GM23338 (cell line): Measurements from ENCODE around the gene CHD1.

Source experiments
- CREB1 ChIP-seq: fragments of 250-450 bp; sonication (Bioruptor Pico); IDR thresholded peaks from 2 replicates; pipeline ENCODE4 v1.5.0; 2020; ENCODE audit warnings: low read depth, mild to moderate bottlenecking, moderate library complexity
- EZH2 ChIP-seq: fragments of 200-600 bp; sonication (generic); IDR thresholded peaks from one replicate; pipeline ENCODE4 v1.8.0; 2017; ENCODE audit warnings: antibody characterized with exemption, mild to moderate bottlenecking, low read depth; ENCODE audit not compliant: unreplicated experiment
- EZH2phosphoT487 ChIP-seq: fragments of 200-600 bp; sonication (generic); IDR thresholded peaks from one replicate; pipeline ENCODE4 v1.8.1; 2018; ENCODE audit warnings: antibody characterized with exemption; ENCODE audit not compliant: unreplicated experiment
- JUNB ChIP-seq: IDR thresholded peaks from one replicate; pipeline ENCODE4 v1.6.1; 2016; ENCODE audit warnings: antibody characterized with exemption; ENCODE audit not compliant: unreplicated experiment
- POLR2AphosphoS5 ChIP-seq: IDR thresholded peaks from 2 replicates; pipeline ENCODE4 v1.6.1; 2016; ENCODE audit warnings: antibody characterized with exemption, low read depth
- TF ChIP-seq, protein P1 (sequence below): IDR thresholded peaks from one replicate; pipeline ENCODE4 v1.6.1; 2018; ENCODE audit warnings: antibody characterized with exemption; ENCODE audit not compliant: unreplicated experiment
- TF ChIP-seq, protein P2 (sequence below), 2 experiments: fragments of 200-600 bp in 1 of 2; sonication (generic) in 1 of 2; conservative IDR thresholded peaks; 2 replicates each; pipeline versions ENCODE4 v1.5.1 to v1.6.1; 2016 to 2017; ENCODE audit warnings: antibody characterized with exemption in 2 of 2, low read depth in 2 of 2, mild to moderate bottlenecking in 2 of 2, moderate library complexity in 1 of 2
- TF ChIP-seq, protein P3 (sequence below): IDR thresholded peaks from 2 replicates; pipeline ENCODE4 v1.6.1; 2016; ENCODE audit warnings: antibody characterized with exemption
- TF ChIP-seq, protein P4 (sequence below): fragments of 250-450 bp; sonication (Bioruptor Pico); IDR thresholded peaks from 2 replicates; pipeline ENCODE4 v1.5.0; 2020; ENCODE audit warnings: mild to moderate bottlenecking, moderate library complexity

DNA sequence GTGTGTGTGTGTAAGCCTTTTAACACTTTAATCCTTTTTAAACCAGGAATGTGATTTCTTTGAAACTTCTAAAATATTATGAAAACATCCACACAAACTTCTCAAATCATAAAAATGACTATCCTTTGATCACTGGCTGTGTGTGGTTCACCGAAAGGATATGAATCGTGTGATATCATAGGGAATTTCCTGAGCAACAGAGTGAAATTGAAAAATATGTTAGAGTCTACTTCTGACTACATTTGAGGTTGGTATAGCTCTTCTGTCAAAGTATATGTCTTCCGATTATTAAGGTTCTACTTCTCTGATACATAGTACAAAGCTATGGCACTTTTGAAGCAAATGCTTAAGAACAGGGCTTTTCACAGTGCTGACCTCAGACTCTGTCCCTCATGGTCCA, 115.1 kb downstream of the CHD1 start:
- TF ChIP-seq EZH2 (no peak), POLR2AphosphoS5 (no peak), EZH2phosphoT487 (no peak), CREB1 (CRISPR knock-in tag) (no peak), JUNB (no peak)
- TF ChIP-seq, protein P1, sequence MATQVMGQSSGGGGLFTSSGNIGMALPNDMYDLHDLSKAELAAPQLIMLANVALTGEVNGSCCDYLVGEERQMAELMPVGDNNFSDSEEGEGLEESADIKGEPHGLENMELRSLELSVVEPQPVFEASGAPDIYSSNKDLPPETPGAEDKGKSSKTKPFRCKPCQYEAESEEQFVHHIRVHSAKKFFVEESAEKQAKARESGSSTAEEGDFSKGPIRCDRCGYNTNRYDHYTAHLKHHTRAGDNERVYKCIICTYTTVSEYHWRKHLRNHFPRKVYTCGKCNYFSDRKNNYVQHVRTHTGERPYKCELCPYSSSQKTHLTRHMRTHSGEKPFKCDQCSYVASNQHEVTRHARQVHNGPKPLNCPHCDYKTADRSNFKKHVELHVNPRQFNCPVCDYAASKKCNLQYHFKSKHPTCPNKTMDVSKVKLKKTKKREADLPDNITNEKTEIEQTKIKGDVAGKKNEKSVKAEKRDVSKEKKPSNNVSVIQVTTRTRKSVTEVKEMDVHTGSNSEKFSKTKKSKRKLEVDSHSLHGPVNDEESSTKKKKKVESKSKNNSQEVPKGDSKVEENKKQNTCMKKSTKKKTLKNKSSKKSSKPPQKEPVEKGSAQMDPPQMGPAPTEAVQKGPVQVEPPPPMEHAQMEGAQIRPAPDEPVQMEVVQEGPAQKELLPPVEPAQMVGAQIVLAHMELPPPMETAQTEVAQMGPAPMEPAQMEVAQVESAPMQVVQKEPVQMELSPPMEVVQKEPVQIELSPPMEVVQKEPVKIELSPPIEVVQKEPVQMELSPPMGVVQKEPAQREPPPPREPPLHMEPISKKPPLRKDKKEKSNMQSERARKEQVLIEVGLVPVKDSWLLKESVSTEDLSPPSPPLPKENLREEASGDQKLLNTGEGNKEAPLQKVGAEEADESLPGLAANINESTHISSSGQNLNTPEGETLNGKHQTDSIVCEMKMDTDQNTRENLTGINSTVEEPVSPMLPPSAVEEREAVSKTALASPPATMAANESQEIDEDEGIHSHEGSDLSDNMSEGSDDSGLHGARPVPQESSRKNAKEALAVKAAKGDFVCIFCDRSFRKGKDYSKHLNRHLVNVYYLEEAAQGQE: no peak
- TF ChIP-seq, protein P2, sequence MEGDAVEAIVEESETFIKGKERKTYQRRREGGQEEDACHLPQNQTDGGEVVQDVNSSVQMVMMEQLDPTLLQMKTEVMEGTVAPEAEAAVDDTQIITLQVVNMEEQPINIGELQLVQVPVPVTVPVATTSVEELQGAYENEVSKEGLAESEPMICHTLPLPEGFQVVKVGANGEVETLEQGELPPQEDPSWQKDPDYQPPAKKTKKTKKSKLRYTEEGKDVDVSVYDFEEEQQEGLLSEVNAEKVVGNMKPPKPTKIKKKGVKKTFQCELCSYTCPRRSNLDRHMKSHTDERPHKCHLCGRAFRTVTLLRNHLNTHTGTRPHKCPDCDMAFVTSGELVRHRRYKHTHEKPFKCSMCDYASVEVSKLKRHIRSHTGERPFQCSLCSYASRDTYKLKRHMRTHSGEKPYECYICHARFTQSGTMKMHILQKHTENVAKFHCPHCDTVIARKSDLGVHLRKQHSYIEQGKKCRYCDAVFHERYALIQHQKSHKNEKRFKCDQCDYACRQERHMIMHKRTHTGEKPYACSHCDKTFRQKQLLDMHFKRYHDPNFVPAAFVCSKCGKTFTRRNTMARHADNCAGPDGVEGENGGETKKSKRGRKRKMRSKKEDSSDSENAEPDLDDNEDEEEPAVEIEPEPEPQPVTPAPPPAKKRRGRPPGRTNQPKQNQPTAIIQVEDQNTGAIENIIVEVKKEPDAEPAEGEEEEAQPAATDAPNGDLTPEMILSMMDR (conservative IDR thresholded peaks at IDR 0.05; ENCODE audit: low read depth in 2 of 2): no peak
- TF ChIP-seq, protein P3, sequence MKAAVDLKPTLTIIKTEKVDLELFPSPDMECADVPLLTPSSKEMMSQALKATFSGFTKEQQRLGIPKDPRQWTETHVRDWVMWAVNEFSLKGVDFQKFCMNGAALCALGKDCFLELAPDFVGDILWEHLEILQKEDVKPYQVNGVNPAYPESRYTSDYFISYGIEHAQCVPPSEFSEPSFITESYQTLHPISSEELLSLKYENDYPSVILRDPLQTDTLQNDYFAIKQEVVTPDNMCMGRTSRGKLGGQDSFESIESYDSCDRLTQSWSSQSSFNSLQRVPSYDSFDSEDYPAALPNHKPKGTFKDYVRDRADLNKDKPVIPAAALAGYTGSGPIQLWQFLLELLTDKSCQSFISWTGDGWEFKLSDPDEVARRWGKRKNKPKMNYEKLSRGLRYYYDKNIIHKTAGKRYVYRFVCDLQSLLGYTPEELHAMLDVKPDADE: no peak
- TF ChIP-seq, protein P4, sequence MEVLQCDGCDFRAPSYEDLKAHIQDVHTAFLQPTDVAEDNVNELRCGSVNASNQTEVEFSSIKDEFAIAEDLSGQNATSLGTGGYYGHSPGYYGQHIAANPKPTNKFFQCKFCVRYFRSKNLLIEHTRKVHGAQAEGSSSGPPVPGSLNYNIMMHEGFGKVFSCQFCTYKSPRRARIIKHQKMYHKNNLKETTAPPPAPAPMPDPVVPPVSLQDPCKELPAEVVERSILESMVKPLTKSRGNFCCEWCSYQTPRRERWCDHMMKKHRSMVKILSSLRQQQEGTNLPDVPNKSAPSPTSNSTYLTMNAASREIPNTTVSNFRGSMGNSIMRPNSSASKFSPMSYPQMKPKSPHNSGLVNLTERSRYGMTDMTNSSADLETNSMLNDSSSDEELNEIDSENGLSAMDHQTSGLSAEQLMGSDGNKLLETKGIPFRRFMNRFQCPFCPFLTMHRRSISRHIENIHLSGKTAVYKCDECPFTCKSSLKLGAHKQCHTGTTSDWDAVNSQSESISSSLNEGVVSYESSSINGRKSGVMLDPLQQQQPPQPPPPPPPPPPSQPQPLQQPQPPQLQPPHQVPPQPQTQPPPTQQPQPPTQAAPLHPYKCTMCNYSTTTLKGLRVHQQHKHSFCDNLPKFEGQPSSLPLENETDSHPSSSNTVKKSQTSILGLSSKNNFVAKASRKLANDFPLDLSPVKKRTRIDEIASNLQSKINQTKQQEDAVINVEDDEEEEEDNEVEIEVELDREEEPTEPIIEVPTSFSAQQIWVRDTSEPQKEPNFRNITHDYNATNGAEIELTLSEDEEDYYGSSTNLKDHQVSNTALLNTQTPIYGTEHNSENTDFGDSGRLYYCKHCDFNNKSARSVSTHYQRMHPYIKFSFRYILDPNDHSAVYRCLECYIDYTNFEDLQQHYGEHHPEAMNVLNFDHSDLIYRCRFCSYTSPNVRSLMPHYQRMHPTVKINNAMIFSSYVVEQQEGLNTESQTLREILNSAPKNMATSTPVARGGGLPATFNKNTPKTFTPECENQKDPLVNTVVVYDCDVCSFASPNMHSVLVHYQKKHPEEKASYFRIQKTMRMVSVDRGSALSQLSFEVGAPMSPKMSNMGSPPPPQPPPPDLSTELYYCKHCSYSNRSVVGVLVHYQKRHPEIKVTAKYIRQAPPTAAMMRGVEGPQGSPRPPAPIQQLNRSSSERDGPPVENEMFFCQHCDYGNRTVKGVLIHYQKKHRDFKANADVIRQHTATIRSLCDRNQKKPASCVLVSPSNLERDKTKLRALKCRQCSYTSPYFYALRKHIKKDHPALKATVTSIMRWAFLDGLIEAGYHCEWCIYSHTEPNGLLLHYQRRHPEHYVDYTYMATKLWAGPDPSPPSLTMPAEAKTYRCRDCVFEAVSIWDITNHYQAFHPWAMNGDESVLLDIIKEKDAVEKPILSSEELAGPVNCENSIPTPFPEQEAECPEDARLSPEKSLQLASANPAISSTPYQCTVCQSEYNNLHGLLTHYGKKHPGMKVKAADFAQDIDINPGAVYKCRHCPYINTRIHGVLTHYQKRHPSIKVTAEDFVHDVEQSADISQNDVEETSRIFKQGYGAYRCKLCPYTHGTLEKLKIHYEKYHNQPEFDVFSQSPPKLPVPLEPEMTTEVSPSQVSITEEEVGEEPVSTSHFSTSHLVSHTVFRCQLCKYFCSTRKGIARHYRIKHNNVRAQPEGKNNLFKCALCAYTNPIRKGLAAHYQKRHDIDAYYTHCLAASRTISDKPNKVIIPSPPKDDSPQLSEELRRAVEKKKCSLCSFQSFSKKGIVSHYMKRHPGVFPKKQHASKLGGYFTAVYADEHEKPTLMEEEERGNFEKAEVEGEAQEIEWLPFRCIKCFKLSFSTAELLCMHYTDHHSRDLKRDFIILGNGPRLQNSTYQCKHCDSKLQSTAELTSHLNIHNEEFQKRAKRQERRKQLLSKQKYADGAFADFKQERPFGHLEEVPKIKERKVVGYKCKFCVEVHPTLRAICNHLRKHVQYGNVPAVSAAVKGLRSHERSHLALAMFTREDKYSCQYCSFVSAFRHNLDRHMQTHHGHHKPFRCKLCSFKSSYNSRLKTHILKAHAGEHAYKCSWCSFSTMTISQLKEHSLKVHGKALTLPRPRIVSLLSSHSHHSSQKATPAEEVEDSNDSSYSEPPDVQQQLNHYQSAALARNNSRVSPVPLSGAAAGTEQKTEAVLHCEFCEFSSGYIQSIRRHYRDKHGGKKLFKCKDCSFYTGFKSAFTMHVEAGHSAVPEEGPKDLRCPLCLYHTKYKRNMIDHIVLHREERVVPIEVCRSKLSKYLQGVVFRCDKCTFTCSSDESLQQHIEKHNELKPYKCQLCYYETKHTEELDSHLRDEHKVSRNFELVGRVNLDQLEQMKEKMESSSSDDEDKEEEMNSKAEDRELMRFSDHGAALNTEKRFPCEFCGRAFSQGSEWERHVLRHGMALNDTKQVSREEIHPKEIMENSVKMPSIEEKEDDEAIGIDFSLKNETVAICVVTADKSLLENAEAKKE: no peak
